HUES6 (cell line): Measurements from ENCODE around the gene CLDN20.

ENCODE experiments used
- H3K27ac ChIP-seq: 2 replicates; pipeline ENCODE4 v1.7.0; 2013; ENCODE audit warnings: low read depth, mild to moderate bottlenecking, low read length, inconsistent platforms
- H3K27me3 ChIP-seq: 2 replicates; pipeline ENCODE4 v1.6.1; 2013; ENCODE audit warnings: low read length; ENCODE audit not compliant: control insufficient read depth, insufficient read depth
- H3K36me3 ChIP-seq: 2 replicates; pipeline ENCODE4 v1.6.1; 2013; ENCODE audit warnings: low read length; ENCODE audit not compliant: control insufficient read depth, insufficient read depth
- H3K4me1 ChIP-seq: 2 replicates; pipeline ENCODE4 v1.6.1; 2013; ENCODE audit warnings: low read length; ENCODE audit not compliant: control insufficient read depth, insufficient read depth
- H3K4me3 ChIP-seq: 2 replicates; pipeline ENCODE4 v1.5.1; 2013; ENCODE audit warnings: low read depth, low read length
- H3K9ac ChIP-seq: one replicate; pipeline ENCODE4 v1.6.1; 2013; ENCODE audit warnings: mild to moderate bottlenecking, low read length
- H3K9me3 ChIP-seq: 2 replicates; pipeline ENCODE4 v1.6.1; 2013; ENCODE audit warnings: low read depth, low read length; ENCODE audit not compliant: control insufficient read depth, insufficient read depth

CLDN20 gene

GRCh38 chr6:155284775-155285174 is 21.0 kb downstream of the CLDN20 start:
- Histone ChIP-seq H3K27me3 (no peaks in the 10 kb centered on the region), H3K36me3 (peaks cover 56% of the 10 kb centered on the region), H3K27ac (no peak overlapping the region), H3K4me1 (peaks cover 7% of the 10 kb centered on the region; the same call in 1 of the 2 replicates), H3K9me3 (no peaks in the 10 kb centered on the region), H3K4me3 (no peak overlapping the region), H3K9ac (no peak overlapping the region)

GRCh38 chr6:155287762-155288161 is 23.9 kb downstream of the CLDN20 start:
- Histone ChIP-seq H3K36me3 (peaks cover 62% of the 10 kb centered on the region), H3K27me3 (no peaks in the 10 kb centered on the region), H3K4me1 (0 out of 2 replicates have a peak, but pooled peaks cover 13% of the 10 kb centered on the region), H3K4me3 (no peak overlapping the region), H3K9ac (no peak overlapping the region), H3K9me3 (no peaks in the 10 kb centered on the region), H3K27ac (no peak overlapping the region)

- Histone ChIP-seq H3K4me1 (0 out of 2 replicates have a peak, but pooled peaks cover 13% of the 10 kb centered on the region), H3K4me3 (no peak overlapping the region), H3K27ac (no peak overlapping the region), H3K36me3 (peaks cover 58% of the 10 kb centered on the region), H3K9me3 (no peaks in the 10 kb centered on the region), H3K27me3 (no peaks in the 10 kb centered on the region), H3K9ac (no peak overlapping the region)
Observed at GRCh38 chr6:155290491-155290890, 26.7 kb downstream of the CLDN20 start.

- Histone ChIP-seq H3K36me3 (peaks cover 62% of the 10 kb centered on the region), H3K27ac (no peak overlapping the region), H3K4me3 (no peak overlapping the region), H3K27me3 (no peaks in the 10 kb centered on the region), H3K4me1 (0 out of 2 replicates have a peak, but pooled peaks cover 13% of the 10 kb centered on the region), H3K9me3 (no peaks in the 10 kb centered on the region), H3K9ac (no peak overlapping the region)
Observed at GRCh38 chr6:155291291-155291690, 27.5 kb downstream of the CLDN20 start.

- no peak overlapping the region for H3K9ac ChIP-seq
- H3K4me3 ChIP-seq = no peak overlapping the region
- no peaks in the 10 kb centered on the region for H3K9me3 ChIP-seq
- H3K27me3 ChIP-seq = no peaks in the 10 kb centered on the region
- 0 out of 2 replicates have a peak, but pooled peaks cover 13% of the 10 kb centered on the region for H3K4me1 ChIP-seq
- H3K27ac ChIP-seq = no peak overlapping the region
- H3K36me3 ChIP-seq = peaks cover 71% of the 10 kb centered on the region
Observed at GRCh38 chr6:155292711-155293110, 28.9 kb downstream of the CLDN20 start.

- Histone ChIP-seq H3K36me3 (peaks cover 70% of the 10 kb centered on the region), H3K9ac (no peak overlapping the region), H3K27me3 (no peaks in the 10 kb centered on the region)
Observed at GRCh38 chr6:155297669-155298068, 33.9 kb downstream of the CLDN20 start.

GRCh38 chr6:155301867-155302266 is 38.1 kb downstream of the CLDN20 start:
- Histone ChIP-seq H3K36me3 (peaks cover 63% of the 10 kb centered on the region), H3K4me1 (peaks cover 9% of the 10 kb centered on the region), H3K9me3 (no peaks in the 10 kb centered on the region), H3K27me3 (no peaks in the 10 kb centered on the region), H3K9ac (no peak overlapping the region), H3K27ac (no peak overlapping the region), H3K4me3 (no peak overlapping the region)

More at GRCh38 chr6:155297669-155298068, 33.9 kb downstream of the CLDN20 start:
- Histone ChIP-seq H3K4me3 (no peak overlapping the region), H3K4me1 (peaks cover 9% of the 10 kb centered on the region), H3K27ac (no peak overlapping the region), H3K9me3 (no peaks in the 10 kb centered on the region)

- Histone ChIP-seq H3K36me3 (peaks cover 63% of the 10 kb centered on the region), H3K4me1 (peaks cover 9% of the 10 kb centered on the region), H3K9ac (no peak overlapping the region), H3K27me3 (no peaks in the 10 kb centered on the region), H3K9me3 (no peaks in the 10 kb centered on the region), H3K4me3 (no peak overlapping the region), H3K27ac (no peak overlapping the region)
Observed at GRCh38 chr6:155303361-155303870, 39.6 kb downstream of the CLDN20 start.

GRCh38 chr6:155306958-155307357 is 43.1 kb downstream of the CLDN20 start:
- Histone ChIP-seq H3K4me3 (no peak overlapping the region), H3K27ac (no peak overlapping the region), H3K9me3 (no peaks in the 10 kb centered on the region), H3K9ac (no peak overlapping the region), H3K27me3 (no peaks in the 10 kb centered on the region), H3K4me1 (peaks cover 5% of the 10 kb centered on the region), H3K36me3 (peaks cover 72% of the 10 kb centered on the region)

GRCh38 chr6:155309150-155309549 is 45.3 kb downstream of the CLDN20 start:
- no peak overlapping the region for H3K9ac ChIP-seq
- H3K4me3 ChIP-seq = no peak overlapping the region
- no peaks in the 10 kb centered on the region for H3K9me3 ChIP-seq
- H3K36me3 ChIP-seq = peaks cover 56% of the 10 kb centered on the region
- no peaks in the 10 kb centered on the region for H3K27me3 ChIP-seq
- 0 out of 2 replicates have a peak, but pooled peaks cover 3% of the 10 kb centered on the region for H3K4me1 ChIP-seq
- H3K27ac ChIP-seq = no peak overlapping the region

GRCh38 chr6:155310596-155310995 is 46.8 kb downstream of the CLDN20 start:
- H3K9me3 ChIP-seq = no peaks in the 10 kb centered on the region
- no peak overlapping the region for H3K4me3 ChIP-seq
- peaks cover 54% of the 10 kb centered on the region for H3K36me3 ChIP-seq
- no peaks in the 10 kb centered on the region for H3K27me3 ChIP-seq
- H3K4me1 ChIP-seq = 0 out of 2 replicates have a peak, but pooled peaks cover 3% of the 10 kb centered on the region
- no peak overlapping the region for H3K9ac ChIP-seq
- H3K27ac ChIP-seq = no peak overlapping the region
